DMS53 treated with DMSO at 0.1 percent for 48 hours (cell line): Measurements from ENCODE around the gene WFDC11.

Experiments
- DNase-seq: peaks from one replicate; lab custom pipeline; 2025; ENCODE audit not compliant: unreplicated experiment; lab: John Stamatoyannopoulos, UW

WFDC11 gene

GRCh38 chr20:45629496-45630100 lies 40.4 kb downstream of the WFDC11 start, which contains the start of gene WFDC10A:
Gene WFDC10A, plus strand, starts transcription at chr20:45629739. Its CDS starts 75 bp downstream, at chr20:45629814.
- DNase-seq: peak; percentile 67

- no peak for DNase-seq
These were observed 43.5 kb downstream of the WFDC11 start for GRCh38 chr20:45626540-45626939.

GRCh38 chr20:45621593-45621992 lies 48.4 kb downstream of the WFDC11 start:
- peak; percentile 75 for DNase-seq

GRCh38 chr20:45617591-45617990 lies 52.4 kb downstream of the WFDC11 start:
- no peak for DNase-seq

- DNase-seq: no peak
These were observed 57.7 kb downstream of the WFDC11 start for GRCh38 chr20:45612314-45612713.

- no peak for DNase-seq
These were observed 59.0 kb downstream of the WFDC11 start for GRCh38 chr20:45611054-45611453.

- DNase-seq: no peak
These were observed 62.2 kb downstream of the WFDC11 start for GRCh38 chr20:45607810-45608209.
